GM12801 (cell line): Measurements from ENCODE around the gene RBM11.

Experiments used
- CTCF ChIP-seq: IDR thresholded peaks from one replicate; pipeline ENCODE4 v1.5.1; 2011; ENCODE audit warnings: control low read depth; ENCODE audit not compliant: insufficient read length; ENCODE audit errors: extremely low read depth

The RBM11 gene

GRCh38 chr21:14259747-14260146, 43.8 kb downstream of the RBM11 start:
- TF ChIP-seq CTCF: no peak

GRCh38 chr21:14260174-14260764, 44.3 kb downstream of the RBM11 start:
- TF ChIP-seq CTCF: no peak

- TF ChIP-seq CTCF: no peak
These were observed 46.1 kb downstream of the RBM11 start for GRCh38 chr21:14262039-14262438.

GRCh38 chr21:14263879-14264278, 47.9 kb downstream of the RBM11 start:
- no peak for TF ChIP-seq CTCF

- no peak for TF ChIP-seq CTCF
These were observed 49.1 kb downstream of the RBM11 start for GRCh38 chr21:14265023-14265422.

GRCh38 chr21:14267076-14267475, 51.1 kb downstream of the RBM11 start:
- no peak for TF ChIP-seq CTCF

GRCh38 chr21:14270631-14271030, 54.7 kb downstream of the RBM11 start:
- TF ChIP-seq CTCF: no peak

- no peak for TF ChIP-seq CTCF
These were observed 55.1 kb downstream of the RBM11 start for GRCh38 chr21:14271053-14271452.
